HG03378 (cell line): Measurements from ENCODE around the gene ZNF747.
A peak's percentile ranks its signal among the peaks of the same experiment; 100 is the strongest.
"Not testable (repeated sequence)": the region's sequence is repeated elsewhere in the genome, so short reads cannot be mapped to it uniquely, and the experiment has no call there.

Experiments
- ATAC-seq: cut with Tn5 transposase; IDR thresholded peaks from one replicate; pipeline ENCODE4 v1.9.1; 2021; ENCODE audit warnings: mild to moderate bottlenecking, moderate library complexity; ENCODE audit not compliant: unreplicated experiment

The ZNF747 gene

GRCh38 chr16:30557957-30558788 is 23.5 kb upstream of the ZNF747 start, which contains the start of gene ZNF764:
TSS of gene ZNF764 (minus strand) at chr16:30558374. CDS start at chr16:30558182, 192 bp downstream.
- peak; percentile 78 for ATAC-seq

DNA sequence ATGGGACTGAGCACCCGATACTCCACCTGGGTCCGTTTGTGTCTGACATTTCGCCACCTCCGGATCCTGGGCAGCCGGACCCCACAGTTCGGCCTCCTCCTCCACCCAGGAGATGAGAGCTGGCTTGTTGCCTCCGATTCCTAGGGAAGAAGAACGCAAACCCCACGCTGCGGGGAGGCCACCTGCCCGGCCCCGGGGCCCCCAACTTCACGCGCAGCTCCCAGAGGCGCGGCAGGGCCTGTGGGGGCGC is 23.0 kb upstream of the ZNF747 start:
- peak; percentile 21 for ATAC-seq

DNA sequence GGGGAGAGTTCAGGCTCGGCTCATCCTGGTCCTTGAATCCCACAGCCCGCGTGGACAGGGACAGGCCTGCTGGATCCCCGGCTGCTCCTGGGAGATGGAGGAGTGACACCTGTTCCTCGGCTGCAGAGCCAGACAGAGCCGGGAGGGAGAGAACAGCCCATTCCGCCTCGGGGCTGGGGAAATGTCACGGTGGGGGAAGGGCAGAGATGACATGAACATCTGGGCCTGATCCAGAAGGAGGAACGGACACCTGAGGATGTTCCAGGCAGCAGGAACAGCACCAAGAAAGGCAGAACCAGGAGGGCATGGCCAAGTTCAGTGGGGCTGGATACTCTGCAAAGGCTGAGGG is 21.4 kb upstream of the ZNF747 start:
- no peak for ATAC-seq

DNA sequence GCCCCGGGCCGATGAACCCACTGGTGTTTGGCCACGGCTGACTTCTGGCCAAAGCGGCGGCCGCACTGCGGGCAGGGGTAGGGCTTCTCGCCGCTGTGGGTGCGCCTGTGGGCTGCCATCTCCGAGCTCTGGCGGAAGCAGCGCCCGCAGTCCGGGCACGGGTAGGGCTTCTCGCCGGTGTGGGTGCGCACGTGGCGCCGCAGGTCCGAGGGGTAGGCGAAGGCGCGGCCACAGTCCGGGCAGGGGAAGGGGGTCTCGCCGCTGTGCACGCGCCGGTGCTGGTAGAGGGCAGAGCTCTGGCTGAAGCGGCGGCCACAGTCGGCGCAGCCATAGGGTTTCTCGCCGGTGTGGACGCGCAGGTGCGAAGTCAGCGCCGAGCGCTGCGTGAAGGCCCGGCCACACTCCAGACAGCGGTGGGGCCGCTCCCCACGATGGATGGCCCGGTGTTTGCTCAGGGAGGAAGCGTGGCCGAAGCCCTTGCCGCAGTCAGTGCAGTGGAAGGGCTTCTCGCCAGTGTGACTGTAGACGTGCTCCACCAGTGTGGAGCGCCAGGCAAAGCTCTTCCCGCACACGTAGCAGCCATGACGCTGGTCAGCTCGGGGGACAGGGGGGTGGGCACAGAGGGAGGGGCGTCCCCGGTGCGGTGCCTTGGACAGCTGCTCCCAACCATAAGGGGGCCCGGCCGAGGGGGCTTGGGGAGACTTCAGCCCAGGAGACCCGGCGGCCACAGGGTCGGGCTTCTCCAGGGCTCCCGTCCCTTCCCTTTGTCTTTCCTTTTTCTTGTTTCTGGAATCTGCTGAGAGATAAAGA is 20.9 kb upstream of the ZNF747 start:
- ATAC-seq = no peak

DNA sequence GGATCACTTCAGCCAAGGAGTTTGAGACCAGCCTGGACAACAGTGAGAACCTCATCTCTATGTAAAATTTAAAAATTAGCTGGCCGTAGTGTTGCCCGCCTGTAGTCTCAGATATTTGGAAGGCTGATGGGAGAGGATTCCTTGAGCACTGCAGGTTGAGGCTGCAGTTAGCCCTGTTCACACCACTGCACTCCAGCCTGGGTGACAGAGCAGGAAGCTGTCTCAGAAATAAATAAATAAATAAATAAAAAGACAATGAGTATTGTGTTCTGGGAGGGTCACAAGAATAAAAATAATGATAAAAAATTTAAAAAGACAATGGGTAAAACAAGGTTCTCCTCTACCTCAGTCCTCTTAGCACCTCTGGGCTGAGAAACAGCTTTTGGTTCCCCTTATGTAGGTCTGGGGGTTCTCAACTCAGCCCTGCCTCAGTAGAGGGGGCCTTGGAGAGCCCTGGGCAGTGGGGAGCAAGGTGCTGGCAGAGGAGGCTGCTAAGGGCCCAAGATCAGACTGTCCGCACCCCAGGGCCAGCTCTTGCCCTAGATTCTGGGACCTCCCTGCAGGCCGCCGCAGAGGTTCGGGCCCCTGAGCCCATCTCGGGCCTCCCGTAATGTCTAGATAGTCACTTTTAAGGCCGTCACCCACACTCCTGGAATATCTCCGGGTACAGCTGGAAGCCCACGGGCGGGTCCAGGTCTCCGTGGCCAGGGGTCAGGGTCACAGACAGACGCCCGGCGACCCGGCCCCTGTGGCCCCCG is 20.1 kb upstream of the ZNF747 start:
- ATAC-seq = no peak

GRCh38 chr16:30553393-30553899 is 18.8 kb upstream of the ZNF747 start:
- ATAC-seq = no peak

DNA sequence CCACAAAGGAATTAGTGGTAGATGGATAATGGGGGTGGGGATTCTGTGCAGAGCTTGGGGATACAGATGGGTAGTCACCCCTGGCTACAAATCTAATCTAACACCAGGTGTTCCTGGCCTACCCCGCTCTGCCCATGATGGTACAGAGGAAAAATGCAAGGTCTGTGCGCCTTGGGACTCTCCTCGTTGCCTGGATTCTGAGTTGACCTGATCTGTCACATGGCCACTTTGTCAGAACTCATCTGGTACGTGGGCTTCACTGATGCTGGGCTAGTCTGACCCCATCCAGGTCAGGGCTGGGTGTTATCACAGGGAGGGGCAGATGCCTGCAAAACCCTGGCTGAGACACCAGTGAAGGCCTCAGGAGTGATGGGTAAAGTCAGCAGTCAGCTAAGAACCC is 18.3 kb upstream of the ZNF747 start:
- ATAC-seq = no peak

GRCh38 chr16:30551781-30552180 is 17.1 kb upstream of the ZNF747 start:
- ATAC-seq = no peak

DNA sequence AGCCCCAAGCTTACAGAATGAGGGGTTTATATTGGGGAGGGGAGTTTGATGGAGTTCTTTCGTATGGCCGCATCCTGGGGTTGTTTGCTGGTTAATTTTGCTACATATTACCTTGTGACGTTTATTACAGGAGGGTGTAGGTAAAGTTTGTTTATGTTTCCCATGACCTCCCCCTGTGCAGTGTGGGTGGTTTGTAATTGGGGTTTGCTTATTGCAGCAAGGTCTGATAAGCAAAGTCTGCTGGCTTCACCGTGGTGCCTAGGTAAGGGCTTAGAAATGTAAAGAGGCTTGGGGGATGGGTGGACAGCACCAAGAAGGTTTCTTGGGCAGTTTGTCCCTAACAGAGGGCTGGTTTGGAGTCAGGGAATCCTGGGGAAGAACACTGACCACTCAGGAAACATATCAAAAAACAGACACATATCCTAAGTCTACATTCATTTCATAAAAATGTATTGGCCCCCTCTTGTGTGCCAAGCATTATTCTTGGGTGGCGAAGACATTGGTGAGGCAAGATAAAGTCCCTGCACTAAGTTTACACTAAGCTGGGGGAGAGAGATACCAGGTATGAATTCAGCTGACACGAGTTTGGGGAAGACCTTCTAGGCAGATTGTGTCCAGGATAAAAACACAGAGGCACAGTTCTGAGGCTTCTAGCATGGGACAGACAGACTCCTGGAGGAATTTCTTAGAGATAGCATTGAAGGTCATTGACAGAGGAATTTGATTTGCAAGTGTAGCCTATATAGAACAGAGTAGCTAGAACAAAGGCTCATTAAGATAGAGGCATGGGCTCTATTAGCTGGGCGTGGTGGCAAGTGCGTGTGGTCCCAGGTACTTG is 14.0 kb upstream of the ZNF747 start:
- no peak for ATAC-seq

DNA sequence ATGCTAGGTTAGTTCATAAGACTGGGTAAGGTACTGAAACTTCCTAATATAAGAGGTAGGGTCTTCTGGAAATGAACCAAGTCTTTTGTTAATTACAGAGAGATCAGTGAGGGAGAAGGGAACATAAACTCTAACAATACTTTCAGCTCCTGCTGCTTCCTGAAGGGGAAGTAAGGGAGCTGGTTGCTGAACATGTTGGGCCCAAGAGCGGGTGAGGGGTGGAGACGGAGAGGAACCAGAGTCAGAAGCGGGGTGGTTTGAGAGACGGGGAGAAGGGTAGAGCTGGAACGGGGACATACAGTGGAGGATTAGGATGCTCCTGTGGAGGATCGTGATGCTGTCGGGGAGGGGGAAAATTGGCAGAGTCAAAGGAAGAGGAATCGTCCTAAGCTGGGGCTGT is 11.5 kb upstream of the ZNF747 start:
- no peak for ATAC-seq

DNA sequence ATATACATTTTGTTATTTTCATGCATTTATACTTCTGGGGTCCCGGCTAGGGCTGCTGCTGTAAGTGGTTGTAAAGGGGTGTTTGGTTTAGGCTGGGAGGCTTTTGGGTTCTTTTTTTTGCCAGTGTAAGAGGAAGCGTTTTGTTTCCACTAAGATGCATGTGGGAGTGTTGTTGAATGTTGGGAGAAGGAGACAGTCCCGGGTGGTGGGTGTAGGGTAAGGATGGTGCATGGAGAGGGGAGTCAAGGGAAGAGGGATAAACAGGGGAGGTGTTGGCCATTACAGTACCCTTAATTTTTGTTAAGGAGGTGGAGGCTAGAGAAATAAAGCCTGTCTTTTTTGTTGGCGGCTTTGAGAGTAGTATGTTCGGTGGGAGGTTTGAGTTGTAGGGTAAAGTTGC is 8.4 kb upstream of the ZNF747 start:
- no peak for ATAC-seq

GRCh38 chr16:30541502-30542329 is 7.1 kb upstream of the ZNF747 start:
- ATAC-seq = no peak

- not testable (repeated sequence) for ATAC-seq
Measured at GRCh38 chr16:30540916-30541464, 6.3 kb upstream of the ZNF747 start.

- ATAC-seq = not testable (repeated sequence)
Measured at GRCh38 chr16:30539986-30540526, 5.4 kb upstream of the ZNF747 start.

- ATAC-seq = no peak
Measured at GRCh38 chr16:30539000-30539964, 4.6 kb upstream of the ZNF747 start.

GRCh38 chr16:30536391-30537024 is 1.9 kb upstream of the ZNF747 start:
- ATAC-seq = not testable (repeated sequence)

- ATAC-seq = no peak
Measured at GRCh38 chr16:30535777-30536190, 1.1 kb upstream of the ZNF747 start.
